KMS-11 (cell line): ENCODE data around the gene CSPG5.

ENCODE experiments used
- H2AFZ ChIP-seq: fragments of 200-600 bp; sonication (generic); 2 replicates; pipeline ENCODE4 v1.6.1; 2016; ENCODE audit warnings: antibody characterized with exemption, mixed run types, low read depth
- H3K27ac ChIP-seq: fragments of 200-600 bp; sonication (generic); 2 replicates; pipeline ENCODE4 v1.6.1; 2016; ENCODE audit warnings: mild to moderate bottlenecking, mixed run types
- H3K27me3 ChIP-seq: fragments of 200-600 bp; sonication (generic); 2 replicates; pipeline ENCODE4 v1.6.1; 2017; ENCODE audit warnings: mild to moderate bottlenecking, low read depth, mixed run types, moderate library complexity; ENCODE audit not compliant: insufficient read depth
- H3K36me3 ChIP-seq: fragments of 200-600 bp; sonication (generic); 2 replicates; pipeline ENCODE4 v1.6.1; 2017; ENCODE audit warnings: mild to moderate bottlenecking, mixed run types; ENCODE audit not compliant: insufficient read depth
- H3K4me1 ChIP-seq: fragments of 200-600 bp; sonication (generic); 2 replicates; pipeline ENCODE4 v1.6.1; 2016; ENCODE audit warnings: mild to moderate bottlenecking, low read depth, mixed run types; ENCODE audit not compliant: poor library complexity, severe bottlenecking
- H3K4me2 ChIP-seq: fragments of 200-600 bp; sonication (generic); 2 replicates; pipeline ENCODE4 v1.7.0; 2016; ENCODE audit warnings: mild to moderate bottlenecking, mixed run types
- H3K4me3 ChIP-seq: fragments of 200-600 bp; sonication (generic); IDR thresholded peaks from 2 replicates; pipeline ENCODE4 v1.6.1; 2017; ENCODE audit warnings: low read depth, low read length, mixed read lengths; ENCODE audit not compliant: insufficient read depth
- H3K79me2 ChIP-seq: fragments of 200-600 bp; sonication (generic); 2 replicates; pipeline ENCODE4 v1.6.1; 2016; ENCODE audit warnings: low read depth, mixed run types; ENCODE audit not compliant: insufficient read depth
- H3K9ac ChIP-seq: fragments of 200-600 bp; sonication (generic); 2 replicates; pipeline ENCODE4 v1.6.1; 2016; ENCODE audit warnings: mild to moderate bottlenecking, mixed run types
- H4K20me1 ChIP-seq: fragments of 200-600 bp; sonication (generic); 2 replicates; pipeline ENCODE4 v1.6.1; 2016; ENCODE audit warnings: mild to moderate bottlenecking, mixed run types; ENCODE audit not compliant: insufficient read depth
- CTCF ChIP-seq: fragments of 200-600 bp; sonication (generic); conservative IDR thresholded peaks from 2 replicates; pipeline ENCODE4 v1.6.1; 2017; ENCODE audit warnings: low read depth, mild to moderate bottlenecking, antibody characterized with exemption, low read length, moderate library complexity, mixed read lengths

CSPG5 gene

GRCh38 chr3:47578691-47579632 is at the start of gene CSPG5:
CSPG5 (minus strand) TSS chr3:47578865; CDS start chr3:47578693, 172 bp downstream.
- no peak for TF ChIP-seq CTCF
- H3K9ac ChIP-seq: no peak within 1 kb of the TSS
- H2AFZ ChIP-seq: no peak within 1 kb of the TSS

DNA sequence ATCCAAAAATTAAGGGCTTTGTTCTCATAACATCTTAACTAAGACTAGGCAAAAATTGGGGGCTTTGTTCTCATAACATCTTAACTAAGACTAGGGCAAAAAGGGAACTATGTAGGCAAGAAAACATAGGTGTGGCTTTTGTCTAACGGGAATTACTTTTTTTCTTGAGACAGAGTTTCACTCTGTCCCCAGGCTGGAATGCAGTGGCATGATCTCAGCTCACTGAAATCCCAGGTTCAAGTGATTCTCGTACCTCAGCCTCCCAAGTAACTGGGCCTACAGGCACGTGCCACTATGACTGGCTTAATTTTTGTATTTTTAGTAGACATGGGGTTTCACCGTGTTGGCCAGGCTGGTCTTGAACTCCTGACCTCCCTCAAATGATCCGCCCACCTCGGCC is 49.8 kb upstream of the CSPG5 start:
- Histone ChIP-seq H3K36me3 (no peaks in the 10 kb centered on the region), H2AFZ (no peak overlapping the region), H3K4me3 (no peak overlapping the region), H3K4me2 (no peak overlapping the region), H3K27me3 (no peaks in the 10 kb centered on the region), H3K4me1 (no peaks in the 10 kb centered on the region), H3K27ac (no peak overlapping the region), H3K79me2 (no peaks in the 10 kb centered on the region), H4K20me1 (no peaks in the 10 kb centered on the region), H3K9ac (no peak overlapping the region)
- TF ChIP-seq CTCF: no peak

More at GRCh38 chr3:47578691-47579632, at the start of gene CSPG5:
- Histone ChIP-seq H3K4me2 (no peak within 1 kb of the TSS), H3K4me3 (no peak within 1 kb of the TSS), H3K27ac (no peak within 1 kb of the TSS), H3K36me3 (no peaks in the 10 kb centered on the region), H3K79me2 (no peaks in the 10 kb centered on the region), H3K4me1 (no peaks in the 10 kb centered on the region), H3K27me3 (peaks cover 7% of the 10 kb centered on the region; the same call in 1 of the 2 replicates), H4K20me1 (no peaks in the 10 kb centered on the region)

GRCh38 chr3:47622671-47623461 is 44.2 kb upstream of the CSPG5 start:
- H3K27me3 ChIP-seq: no peaks in the 10 kb centered on the region
- H3K4me1 ChIP-seq: no peaks in the 10 kb centered on the region
- no peak for TF ChIP-seq CTCF
- H3K36me3 ChIP-seq: no peaks in the 10 kb centered on the region
- H4K20me1 ChIP-seq: no peaks in the 10 kb centered on the region
- no peak overlapping the region for H3K27ac ChIP-seq
- no peak overlapping the region for H3K4me2 ChIP-seq
- no peak overlapping the region for H2AFZ ChIP-seq
- H3K79me2 ChIP-seq: no peaks in the 10 kb centered on the region
- no peak overlapping the region for H3K9ac ChIP-seq
- no peak overlapping the region for H3K4me3 ChIP-seq

- H3K27ac ChIP-seq: no peak overlapping the region
- TF ChIP-seq CTCF: no peak
Observed at GRCh38 chr3:47617086-47618010, 38.7 kb upstream of the CSPG5 start.

More at GRCh38 chr3:47617086-47618010, 38.7 kb upstream of the CSPG5 start:
- Histone ChIP-seq H3K79me2 (no peaks in the 10 kb centered on the region), H3K4me3 (no peak overlapping the region), H3K4me1 (no peaks in the 10 kb centered on the region), H3K9ac (no peak overlapping the region), H2AFZ (no peak overlapping the region), H3K36me3 (no peaks in the 10 kb centered on the region), H3K4me2 (no peak overlapping the region), H3K27me3 (no peaks in the 10 kb centered on the region), H4K20me1 (no peaks in the 10 kb centered on the region)
